ENCODE measurements around the gene CHIT1. TPM values are rescaled to one million over a fixed set of nuclear protein-coding genes. Genes with fewer than 3 reads are reported as not detected.

CHIT1 gene
- total and polyA plus RNA-seq, 2 of the 8 experiments (the other 6 are each of a cell fraction or from before 2014, with no cell fraction given) = not detected

- TF ChIP-seq GABPA (IDR thresholded peaks at IDR 0.05; ENCODE audit: borderline replicate concordance, insufficient read depth, low read length) (0 out of 2 replicates have a peak, but pooled peaks have one; percentile 13), POLR2AphosphoS5 (IDR thresholded peaks at IDR 0.05; ENCODE audit: low read depth, low read length) (no peak; the same call in 1 of the 2 replicates), CREB1 (IDR thresholded peaks at IDR 0.05) (peak; percentile 53), MAX (IDR thresholded peaks at IDR 0.05) (peak; percentile 70), HDAC6 (IDR thresholded peaks at IDR 0.05; ENCODE audit: low read depth, low read length) (no peak), CHD7 (IDR thresholded peaks at IDR 0.05; ENCODE audit: insufficient replicate concordance, low read length) (no peak), ASH2L (IDR thresholded peaks at IDR 0.05; ENCODE audit: low read length) (peak; percentile 78), USF2 (IDR thresholded peaks at IDR 0.05; ENCODE audit: low read length) (no peak)
These were observed 43.9 kb upstream of the CHIT1 start (continued) for GRCh38 chr1:203273206-203273868.

Measured in H1 (cell line).